SH-SY5Y (cell line): ENCODE data around the gene MSI2.

Experiments
- GATA2 ChIP-seq: IDR thresholded peaks from 2 replicates; pipeline ENCODE4 v1.6.1; 2011; ENCODE audit warnings: mild to moderate bottlenecking, low read depth, low read length
- GATA3 ChIP-seq: IDR thresholded peaks from 2 replicates; pipeline ENCODE4 v1.6.1; 2011; ENCODE audit warnings: low read depth, mild to moderate bottlenecking, low read length, moderate library complexity

DNA sequence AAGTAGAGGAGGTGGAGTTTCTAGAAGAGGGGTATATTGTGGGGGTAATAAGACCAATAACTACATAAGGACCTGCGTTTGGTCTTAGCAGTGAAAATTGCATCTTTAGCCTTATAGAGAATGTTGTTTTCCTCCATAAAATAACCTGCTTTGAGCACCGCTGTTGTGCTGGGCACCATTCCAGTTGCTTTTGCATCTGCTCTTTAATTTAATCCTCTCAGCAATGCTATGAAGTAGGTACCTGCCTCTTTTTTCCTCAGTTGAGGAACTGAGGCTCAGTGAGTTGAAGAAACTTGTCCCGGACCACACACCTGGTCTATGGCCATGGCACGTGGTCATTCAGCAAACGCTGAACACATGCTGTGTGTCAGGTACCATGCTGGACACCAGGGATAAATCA is 238.1 kb downstream of the MSI2 start:
- TF ChIP-seq GATA2 (no peak), GATA3 (no peak)
